ENCODE data around the gene RAP2C.
A peak's percentile ranks its signal among the peaks of the same experiment; 100 is the strongest.

RAP2C gene

DNA sequence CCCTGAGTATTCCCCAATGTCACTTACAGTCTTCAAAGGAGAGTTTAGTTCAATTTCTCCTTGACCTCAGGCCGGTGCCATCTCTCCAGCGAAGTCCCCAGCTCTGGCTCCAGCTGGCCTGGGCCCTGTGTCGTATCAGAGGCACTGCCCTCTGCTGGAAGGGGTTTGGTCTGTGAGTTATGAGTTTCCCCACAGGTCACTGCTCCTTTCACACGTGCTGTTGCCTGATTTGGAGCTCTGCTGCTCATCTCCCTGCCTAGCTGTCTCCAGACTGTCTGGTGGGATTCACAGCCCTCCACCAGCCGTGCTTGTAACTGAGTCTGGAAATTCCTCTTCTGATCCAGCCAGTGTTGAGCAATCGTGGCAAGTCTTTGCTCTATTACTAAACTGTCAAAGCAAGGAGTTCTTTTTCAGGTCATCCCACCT lies at the start of gene RAP2C:
Gene RAP2C, minus strand, starts transcription at position 105 of the 426 bp plus-strand sequence. CDS start 2,179 bp downstream, outside the sequence.
- peak; percentile 75 for DNase-seq

DNA sequence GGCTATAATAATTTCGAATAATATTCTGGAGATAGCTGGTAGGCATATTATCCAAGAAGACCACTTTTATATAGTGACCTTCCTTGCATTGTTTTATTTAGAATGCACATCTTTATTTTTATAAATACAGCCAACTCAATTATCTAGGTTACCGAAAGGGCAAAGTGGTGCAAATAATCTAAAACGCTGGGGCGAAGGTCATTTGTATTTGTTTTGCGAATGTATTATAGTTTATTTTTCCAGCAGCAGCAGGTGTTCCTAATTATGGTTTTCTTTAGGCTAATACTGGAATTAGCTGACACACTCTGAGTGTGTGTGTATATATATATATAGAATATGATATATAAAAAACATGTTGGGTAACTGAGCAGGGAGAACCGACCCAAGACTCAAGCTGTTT lies 48.1 kb upstream of the RAP2C start:
- no peak for DNase-seq

DNA sequence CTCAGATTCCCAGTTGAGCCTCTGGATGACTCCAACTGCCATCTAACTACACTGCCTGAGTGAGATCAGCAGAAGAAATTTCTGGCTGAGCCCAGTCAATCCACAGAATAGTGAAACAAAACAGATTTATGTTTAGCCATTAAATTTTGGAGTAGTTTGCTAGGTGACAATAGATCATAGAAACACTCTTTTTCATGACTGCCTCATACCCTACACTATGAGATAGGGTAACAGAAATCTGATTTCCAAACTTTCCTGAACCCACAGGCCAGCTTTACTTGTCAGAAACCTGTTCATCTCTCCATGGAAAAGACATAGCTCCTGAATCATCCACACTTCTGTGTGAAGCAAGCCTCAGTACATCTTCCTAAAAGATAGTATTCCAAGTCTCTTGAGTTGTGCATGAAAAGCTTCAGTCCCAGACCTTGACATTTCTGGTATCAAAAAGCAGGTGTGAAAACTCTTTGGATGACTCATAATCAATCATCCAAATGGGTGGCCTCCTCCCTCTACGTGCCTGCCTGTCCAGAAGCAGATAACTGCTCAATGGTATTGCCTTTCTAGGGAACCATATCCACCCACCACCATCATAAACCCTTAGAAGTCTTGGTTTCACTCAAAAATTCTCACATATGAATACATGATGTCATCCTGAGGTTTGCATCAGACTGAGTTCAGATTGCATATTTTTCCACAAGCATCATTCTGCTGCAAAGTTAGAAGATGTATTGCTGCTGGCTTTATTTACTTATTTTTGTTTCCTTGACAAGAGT lies 47.5 kb upstream of the RAP2C start:
- DNase-seq, result no peak

DNA sequence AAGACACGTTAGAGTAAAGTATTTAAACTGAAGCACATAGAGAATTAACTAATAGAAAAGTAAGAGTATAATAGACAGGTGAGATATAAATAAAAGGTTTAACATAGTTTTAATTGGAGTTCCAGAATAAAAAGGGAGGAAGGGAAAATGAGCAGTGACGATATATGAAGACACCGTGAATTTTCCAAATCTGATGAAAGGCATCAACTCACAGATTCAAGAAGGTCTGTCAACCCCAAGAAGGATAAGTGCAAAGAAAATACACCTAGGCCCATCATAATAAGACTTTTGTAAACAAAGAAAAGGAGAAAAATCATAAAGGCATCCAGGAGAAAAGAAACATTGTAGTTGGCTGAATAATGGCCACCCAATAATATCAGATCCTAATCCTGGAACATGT lies 43.9 kb upstream of the RAP2C start:
- DNase-seq, result no peak

DNA sequence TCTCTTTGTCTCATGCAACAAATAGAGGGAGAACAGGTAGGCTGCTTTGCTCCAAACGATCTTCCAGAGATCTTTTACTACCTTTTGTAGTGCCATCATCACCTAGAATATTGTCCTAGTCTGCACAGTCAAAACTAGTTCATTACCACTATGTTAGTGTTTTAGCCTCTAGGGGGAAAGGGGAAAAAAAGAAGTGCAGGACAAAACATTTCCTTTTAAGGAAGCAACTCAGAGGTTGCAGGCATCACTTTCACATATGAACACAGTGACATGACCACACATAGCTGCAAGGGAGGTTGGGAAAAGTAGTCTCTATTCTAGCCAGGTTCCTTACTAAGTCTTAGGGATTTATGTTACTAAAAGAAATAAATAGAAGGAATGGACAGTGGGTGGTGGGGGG lies 39.3 kb upstream of the RAP2C start:
- no peak for DNase-seq

DNA sequence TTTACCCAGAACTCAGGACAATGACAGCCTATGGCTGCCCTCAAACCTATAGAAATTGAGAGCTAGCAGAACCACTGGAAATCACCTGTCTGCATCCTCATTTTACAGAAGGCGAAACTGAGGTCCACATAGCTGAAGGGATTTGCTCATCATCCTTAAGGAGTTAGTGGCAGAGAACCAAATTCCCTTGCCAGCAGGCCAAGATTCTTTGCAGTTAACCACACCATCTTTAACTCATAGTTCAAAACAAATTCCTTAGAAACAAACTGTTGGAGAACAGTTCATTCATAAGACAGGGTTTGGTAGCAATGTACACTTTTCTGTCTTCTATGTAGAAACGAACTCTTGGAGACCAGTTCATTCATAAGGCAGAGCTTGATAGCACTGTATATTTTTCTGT lies 37.9 kb upstream of the RAP2C start:
- DNase-seq, result no peak

DNA sequence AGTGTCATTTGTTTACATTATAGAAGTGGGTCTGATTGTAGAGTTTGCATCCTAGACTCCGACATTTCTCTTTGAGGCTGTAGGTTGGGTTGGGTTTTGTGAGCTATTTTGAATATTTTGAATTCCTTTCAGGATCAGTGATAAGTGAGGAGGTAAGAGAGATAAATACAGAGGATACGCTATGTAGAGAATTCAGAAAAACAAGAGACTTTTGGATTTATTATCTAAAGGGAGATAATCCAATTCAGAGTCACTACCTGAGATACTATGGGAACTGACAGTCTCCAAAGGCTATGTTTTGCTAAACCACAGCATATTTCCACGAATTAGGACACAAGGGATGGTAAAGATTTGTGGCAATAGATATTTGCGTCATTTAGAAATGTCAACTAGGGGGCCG lies 16.9 kb upstream of the RAP2C start:
- DNase-seq, result no peak

DNA sequence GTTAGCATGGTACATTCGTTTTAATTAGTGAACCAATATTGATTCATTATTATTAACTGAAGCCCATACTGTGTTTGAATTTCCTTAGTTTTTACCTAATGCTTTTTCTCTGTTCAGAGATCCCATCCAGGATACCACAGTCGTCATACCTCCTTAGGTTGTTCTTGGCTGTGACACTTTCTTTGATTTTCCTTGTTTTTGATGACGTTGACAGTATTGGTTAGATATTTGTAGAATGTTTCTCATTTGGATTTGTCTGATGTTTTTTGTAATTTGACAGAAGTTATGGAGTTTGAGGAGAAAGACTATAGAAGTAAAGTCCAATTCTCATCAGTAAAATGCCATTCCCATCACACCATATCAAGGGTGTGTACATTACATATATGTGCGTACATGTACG lies 16.2 kb upstream of the RAP2C start:
- no peak for DNase-seq

DNA sequence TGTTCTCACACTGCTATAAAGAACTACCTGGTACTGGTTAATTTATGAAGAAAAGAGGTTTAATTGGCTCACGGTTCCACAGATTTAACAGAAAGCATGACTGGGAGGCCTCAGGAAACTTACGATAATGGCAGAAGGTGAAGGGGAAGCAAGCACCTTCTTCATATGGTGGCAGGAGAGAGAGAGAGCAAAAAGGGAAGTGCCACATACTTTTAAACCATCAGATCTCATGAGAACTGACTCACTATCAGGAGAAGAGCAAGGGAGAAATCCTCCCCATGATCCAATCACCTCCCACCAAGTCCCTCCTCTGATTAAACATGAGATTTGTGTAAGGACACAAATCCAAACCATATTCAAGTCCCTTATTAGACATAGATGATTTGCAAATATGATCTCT lies 12.3 kb upstream of the RAP2C start:
- DNase-seq, result no peak

DNA sequence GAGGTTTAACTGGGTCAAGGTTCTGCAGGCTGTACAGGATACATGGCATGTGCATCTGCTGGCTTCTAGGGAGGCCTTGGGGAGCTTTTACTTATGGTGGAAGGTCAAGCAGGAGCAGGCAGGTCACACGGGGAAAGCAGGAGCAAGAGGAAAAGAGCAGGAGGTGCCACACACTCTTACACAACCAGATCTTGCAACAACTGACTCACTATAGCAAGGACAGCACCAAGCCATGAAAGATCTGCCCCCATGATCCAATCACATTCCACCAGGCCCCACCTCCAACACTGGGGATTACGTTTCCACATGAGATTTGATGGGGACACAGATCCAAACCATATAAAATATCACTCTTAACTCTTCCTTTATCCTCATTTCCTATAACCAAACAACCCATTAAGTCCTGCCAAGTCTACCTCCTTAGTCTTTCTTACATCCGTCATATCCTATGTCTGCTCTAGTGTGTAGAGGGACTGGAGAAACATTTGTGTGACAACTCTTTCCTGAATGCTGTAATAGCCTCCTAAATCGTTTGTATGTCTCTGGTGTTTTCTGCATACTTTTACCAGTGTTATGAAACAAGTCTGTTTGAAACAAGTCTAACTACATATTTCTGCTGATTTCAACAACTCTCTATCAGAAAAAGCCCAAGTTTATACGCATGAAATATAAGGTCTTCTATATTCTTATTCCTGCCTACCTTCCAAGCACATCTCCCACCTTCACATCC lies 8.3 kb upstream of the RAP2C start:
- no peak for DNase-seq

DNA sequence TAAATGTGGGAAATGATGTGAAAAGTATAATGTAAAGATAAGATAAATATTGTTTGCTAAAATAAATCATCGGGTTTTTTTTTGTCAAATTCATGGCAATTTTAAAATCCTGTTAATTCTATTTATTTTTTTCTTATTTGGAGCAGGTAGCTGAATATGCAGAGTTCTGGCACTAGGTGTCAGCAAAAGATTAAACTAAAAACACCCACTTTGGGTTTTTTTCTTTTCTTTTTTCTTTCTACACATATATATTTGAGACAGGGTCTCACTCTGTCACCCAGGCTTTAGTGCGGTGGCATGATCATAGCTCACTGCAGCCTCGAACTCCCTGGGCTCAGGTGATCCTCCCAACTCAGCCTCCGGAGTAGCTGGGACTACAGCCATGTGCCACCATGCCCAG lies 6.9 kb upstream of the RAP2C start:
- no peak for DNase-seq

DNA sequence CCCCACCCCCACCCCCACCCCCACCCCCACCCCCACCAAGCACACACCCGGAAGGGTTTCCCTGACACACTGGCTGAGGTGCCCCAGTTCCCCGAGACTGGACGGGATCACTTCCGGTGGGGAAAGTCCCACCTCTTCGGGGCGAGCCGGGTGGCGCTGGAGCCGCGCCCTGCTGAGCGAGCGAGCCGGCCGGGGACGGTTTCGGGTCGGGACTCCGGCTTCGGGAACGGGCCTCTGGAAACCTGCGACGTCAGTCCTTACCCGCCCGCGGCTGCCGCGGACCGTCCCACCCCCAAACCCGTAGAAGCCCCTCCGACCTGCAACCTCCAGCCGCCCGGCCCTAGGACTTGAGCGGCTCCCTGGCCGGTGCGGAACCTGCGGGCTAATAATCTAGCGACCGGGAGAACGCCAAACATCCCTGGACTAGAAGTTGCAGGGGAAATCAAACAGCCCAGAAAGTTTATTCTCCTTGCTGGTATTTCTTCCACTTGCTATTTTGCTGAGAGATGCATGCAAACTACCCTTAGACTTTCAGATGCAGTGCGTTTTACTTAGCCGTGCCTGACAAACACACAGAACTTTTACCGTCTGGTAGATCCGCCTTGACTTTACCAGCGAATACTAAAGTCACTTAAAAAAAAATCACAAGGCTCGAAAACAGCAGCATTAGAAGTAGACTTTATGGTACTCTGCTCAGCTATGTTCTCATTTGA lies 991 bp downstream of the RAP2C start:
- peak; percentile 88 for DNase-seq

DNA sequence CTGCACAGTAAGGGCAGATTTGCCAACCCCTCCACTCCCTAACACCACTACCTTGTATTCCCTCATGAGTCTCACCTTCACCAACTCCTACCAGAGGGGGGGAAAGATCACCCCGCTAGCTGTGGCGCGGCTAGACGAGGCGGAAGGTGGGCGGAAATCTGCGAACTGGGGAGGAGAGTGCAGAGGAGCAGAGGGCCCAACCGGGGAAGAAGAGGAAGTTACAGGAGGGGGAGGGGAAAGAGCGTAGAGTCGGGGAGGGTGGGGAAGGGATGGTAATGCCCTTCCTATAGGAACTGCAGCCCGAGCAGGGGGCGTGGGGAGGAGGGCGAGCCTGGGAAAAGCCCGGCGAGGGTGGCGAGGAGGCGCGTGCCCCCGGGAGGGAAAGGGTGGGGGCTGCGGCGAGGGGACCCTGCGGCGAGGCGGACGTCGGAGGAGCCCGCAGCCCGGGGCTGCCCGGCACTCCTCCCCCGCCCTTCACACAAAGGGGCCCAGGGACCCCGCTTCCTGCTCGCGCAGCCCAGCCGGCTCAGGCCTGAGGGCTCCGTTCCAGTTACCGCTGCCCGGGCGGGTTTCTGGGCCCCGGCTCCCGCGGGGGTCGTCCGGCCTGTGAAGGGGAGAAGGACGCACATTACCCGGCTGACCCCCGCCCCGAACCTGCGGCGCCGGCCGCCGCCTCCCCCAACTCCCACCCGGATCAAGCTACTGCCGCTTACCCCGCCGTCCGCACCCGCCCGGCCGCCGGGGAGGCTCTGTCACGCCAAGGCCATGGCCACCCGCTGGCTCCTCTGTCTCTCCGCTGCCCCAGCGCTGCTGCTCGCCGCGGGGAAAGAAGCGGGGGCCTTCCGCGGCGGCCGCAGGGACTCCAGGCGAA lies 1.8 kb downstream of the RAP2C start:
- DNase-seq, result peak; percentile 86

DNA sequence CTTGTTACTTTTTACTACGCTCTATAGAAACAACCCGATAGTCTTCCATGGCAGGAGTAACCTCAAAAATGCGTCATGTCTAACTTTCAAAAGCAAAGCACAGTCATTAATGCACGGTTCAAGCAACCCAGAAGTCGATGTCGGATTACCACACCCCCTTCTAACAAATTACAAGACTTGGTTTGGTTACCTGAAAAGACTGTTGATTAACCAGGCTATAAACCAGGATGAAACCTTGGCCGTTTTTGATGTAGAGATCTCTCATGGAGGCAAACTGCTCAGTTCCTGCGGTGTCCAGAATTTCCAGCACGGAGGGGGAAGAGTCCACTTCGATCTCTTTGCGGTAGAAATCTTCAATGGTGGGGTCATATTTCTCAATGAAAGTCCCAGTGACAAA lies 2.4 kb downstream of the RAP2C start:
- DNase-seq, result peak; percentile 52

DNA sequence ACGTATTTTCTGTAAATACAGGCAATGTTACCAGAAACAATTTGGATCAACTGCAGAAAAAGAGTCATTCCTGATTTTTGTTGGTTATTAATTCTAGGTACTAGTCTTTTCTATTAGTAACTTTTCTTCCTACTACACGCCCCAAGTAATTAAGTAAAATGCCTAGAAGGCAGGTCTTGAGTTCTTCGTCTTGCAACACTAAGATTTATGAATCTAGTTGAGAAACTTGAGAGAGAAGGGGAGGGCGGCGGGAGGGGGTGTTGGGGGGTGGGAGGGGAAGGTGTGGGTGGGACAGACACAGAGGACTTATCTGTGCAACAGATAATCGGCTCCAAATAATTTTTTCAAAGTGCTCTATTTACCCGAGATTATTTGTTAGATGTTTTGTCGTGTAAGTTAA lies 3.0 kb downstream of the RAP2C start:
- DNase-seq, result no peak

DNA sequence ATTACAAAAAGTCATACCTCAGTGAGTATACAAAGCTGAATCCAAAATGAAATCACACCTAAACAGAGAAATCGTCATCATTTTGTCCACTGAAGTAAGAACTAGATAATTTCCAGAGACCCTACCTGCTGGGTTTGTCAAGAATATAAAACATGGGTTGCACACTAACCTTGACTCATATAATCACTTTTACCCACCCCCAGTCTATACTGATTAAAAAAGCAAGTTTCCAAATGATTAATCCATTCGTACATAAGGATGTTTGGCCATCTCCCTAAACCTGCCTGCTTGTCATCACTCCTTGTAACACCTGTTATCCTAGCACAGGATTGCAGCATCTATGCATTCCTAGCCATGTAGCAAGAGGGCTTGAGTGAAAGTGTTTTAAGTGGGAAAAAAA lies 4.7 kb downstream of the RAP2C start:
- DNase-seq, result no peak

DNA sequence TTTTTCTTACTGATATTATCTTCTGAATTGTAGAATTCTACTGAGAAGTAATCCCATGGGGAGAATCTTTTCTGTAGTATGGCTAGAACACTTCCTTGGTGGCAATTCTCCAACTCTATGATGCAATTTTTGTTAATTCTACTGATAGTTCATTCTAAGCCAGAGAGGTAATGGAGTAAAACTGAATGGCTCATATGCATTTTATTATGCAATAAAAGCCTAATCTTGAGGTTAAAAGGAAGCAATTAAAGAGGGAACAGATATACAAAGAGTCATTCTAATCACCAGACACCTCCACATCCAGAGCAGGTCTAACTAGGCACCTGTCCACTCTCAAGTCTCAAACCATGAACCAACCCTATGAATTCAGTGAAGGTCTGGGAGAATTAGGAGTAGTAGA lies 9.7 kb downstream of the RAP2C start:
- DNase-seq, result no peak

DNA sequence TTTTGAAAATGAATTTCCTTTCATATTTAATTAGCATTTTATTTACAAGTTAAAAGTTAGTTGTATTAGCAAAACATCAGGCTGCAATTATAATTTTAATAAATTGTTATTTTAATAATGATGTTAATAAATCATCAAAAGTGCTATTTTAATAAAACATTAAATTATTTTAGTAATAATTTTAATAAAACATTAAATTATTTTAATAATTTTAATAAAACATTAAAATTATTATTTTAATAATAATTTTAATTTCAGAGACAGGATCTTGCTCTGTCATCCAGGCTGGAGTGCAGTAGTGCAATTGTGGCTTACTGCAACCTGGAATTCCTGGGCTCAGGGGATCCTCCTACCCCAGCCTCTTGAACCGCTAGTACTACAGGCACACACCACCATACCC lies 10.8 kb downstream of the RAP2C start:
- DNase-seq, result no peak

DNA sequence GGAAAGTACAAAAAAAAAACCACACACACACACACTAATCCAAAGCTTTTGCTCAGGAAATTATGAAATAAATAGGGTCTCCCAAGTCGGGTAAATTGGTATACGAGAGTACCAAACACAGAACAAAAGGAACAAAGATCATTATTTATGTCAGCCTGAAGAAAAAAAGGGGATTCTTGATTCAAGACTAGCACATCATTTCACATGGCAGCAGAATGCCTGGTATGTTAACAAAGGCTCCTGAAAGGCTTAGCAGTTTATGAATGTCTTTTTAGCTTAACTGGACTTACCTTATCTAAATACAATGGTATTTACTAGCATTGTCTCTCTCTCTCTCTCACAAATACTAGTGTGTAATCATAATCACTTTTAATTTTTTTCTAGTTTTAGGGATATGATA lies 11.3 kb downstream of the RAP2C start:
- no peak for DNase-seq

DNA sequence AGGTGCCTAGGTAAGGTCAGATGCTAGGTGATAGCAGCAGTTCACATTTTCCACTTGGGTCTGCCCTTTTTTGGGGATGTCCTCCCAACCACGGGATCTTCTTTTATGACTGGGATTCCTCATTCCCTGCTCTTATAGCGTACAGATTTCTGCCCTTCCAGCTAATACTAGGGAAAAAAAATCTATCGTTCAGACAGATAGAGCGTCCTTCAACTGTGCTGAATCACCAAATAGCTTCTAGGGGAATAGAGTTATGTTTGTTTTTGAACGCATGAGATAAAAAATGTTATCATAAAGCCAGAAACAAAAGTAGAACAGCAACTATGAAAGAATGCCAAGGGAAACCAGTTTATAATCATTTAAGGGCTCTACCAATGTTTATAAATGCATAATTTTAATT lies 13.0 kb downstream of the RAP2C start:
- DNase-seq, result no peak

DNA sequence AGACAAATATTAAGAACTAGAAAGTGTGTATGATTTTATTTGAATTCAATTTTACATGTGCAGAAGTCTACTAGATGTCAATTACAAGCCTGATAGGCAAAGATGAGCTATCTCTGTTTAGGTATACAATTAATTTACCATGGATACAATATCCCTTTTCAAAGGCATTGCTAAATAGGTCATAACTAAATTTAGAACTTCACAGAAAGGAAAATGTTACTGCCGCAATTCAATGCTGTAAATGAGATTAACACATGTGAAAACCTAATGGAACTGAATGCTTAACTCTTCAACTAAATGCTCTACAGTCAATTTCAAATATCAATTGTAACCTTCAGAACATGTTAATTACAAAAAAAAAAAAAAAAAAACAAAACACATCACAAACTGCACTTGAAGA lies 14.6 kb downstream of the RAP2C start:
- DNase-seq, result no peak

DNA sequence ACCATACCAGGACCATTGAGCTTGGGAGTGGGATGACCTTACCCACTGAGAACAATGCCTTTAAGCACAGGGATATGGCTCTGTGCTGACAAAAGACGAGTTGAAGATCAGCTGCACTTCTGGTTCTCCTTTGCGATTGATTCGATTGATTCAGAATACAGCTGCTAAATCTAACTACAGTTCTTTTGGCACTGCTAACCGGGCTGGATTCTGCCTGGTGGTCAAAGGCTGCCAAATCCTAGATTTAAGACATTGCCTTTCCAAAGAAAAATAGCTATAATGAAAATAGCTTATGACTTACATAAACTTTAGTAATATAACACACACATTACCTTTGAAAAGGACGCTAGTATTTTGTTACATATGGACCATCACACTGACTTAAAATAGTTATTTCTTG lies 18.3 kb downstream of the RAP2C start:
- DNase-seq, result no peak

DNA sequence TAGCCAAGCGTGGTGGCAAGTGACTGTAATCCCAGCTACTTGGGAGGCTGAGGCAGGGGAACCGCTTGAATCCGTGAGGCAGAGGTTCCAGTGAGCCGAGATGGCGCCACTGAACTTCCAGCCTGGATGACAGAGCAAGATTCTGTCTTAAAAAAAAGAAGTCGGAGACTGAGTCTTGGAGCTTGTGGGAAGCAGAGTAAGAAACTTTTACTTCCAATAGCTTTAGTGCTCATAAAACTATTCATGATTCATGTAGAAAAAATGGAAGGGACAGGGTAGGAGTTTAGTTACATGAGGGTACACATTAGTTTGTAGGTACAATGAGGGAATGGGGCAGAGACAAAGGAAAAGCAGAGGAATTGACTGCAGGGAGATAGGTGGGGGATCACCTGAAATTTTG lies 19.3 kb downstream of the RAP2C start:
- DNase-seq, result no peak

Data from CD4-positive, alpha-beta T cell treated with Interleukin-21 for 1 hour (primary cell).